DMS114 treated with DMSO at 0.1 percent for 48 hours (cell line): ENCODE measurements around the gene ERN1.
"Not testable (repeated sequence)": the region's sequence is repeated elsewhere in the genome, so short reads cannot be mapped to it uniquely, and the experiment has no call there.

ENCODE experiments used
- DNase-seq: peaks from one replicate; lab custom pipeline; 2025; ENCODE audit not compliant: unreplicated experiment; lab: John Stamatoyannopoulos, UW

The ERN1 gene

GRCh38 chr17:64129765-64130558 is at the start of gene ERN1:
ERN1 (minus strand) TSS chr17:64130144; CDS start chr17:64130029, 115 bp downstream.
- peak; percentile 58 for DNase-seq

GRCh38 chr17:64179024-64179423 is 49.1 kb upstream of the ERN1 start:
- not testable (repeated sequence) for DNase-seq

GRCh38 chr17:64178011-64178825 is 48.3 kb upstream of the ERN1 start:
- no peak for DNase-seq

GRCh38 chr17:64177311-64178010 is 47.5 kb upstream of the ERN1 start:
- DNase-seq, result no peak

GRCh38 chr17:64176556-64176955 is 46.6 kb upstream of the ERN1 start:
- no peak for DNase-seq

- no peak for DNase-seq
These were observed 44.9 kb upstream of the ERN1 start for GRCh38 chr17:64174686-64175456.

GRCh38 chr17:64173646-64174045 is 43.7 kb upstream of the ERN1 start:
- no peak for DNase-seq

- DNase-seq, result no peak
These were observed 42.6 kb upstream of the ERN1 start for GRCh38 chr17:64172510-64172909.

- DNase-seq, result no peak
These were observed 41.1 kb upstream of the ERN1 start for GRCh38 chr17:64171041-64171440.

- no peak for DNase-seq
These were observed 40.3 kb upstream of the ERN1 start for GRCh38 chr17:64170286-64170685.

GRCh38 chr17:64167666-64168065 is 37.7 kb upstream of the ERN1 start:
- not testable (repeated sequence) for DNase-seq

- no peak for DNase-seq
These were observed 36.9 kb upstream of the ERN1 start for GRCh38 chr17:64166876-64167275.

GRCh38 chr17:64165347-64165746 is 35.4 kb upstream of the ERN1 start:
- no peak for DNase-seq

- no peak for DNase-seq
These were observed 34.8 kb upstream of the ERN1 start for GRCh38 chr17:64164596-64165285.

- DNase-seq, result no peak
These were observed 33.5 kb upstream of the ERN1 start for GRCh38 chr17:64163468-64163867.

- no peak for DNase-seq
These were observed 32.6 kb upstream of the ERN1 start for GRCh38 chr17:64162554-64162953.

GRCh38 chr17:64161380-64162176 is 31.6 kb upstream of the ERN1 start:
- DNase-seq, result no peak

- DNase-seq, result no peak
These were observed 30.4 kb upstream of the ERN1 start for GRCh38 chr17:64160378-64160777.

GRCh38 chr17:64158831-64159590 is 29.1 kb upstream of the ERN1 start:
- DNase-seq, result no peak
